C4-2B (cell line): ENCODE results near the gene LAGE3.
A peak's percentile ranks its signal among the peaks of the same experiment; 100 is the strongest.

Source experiments
- H3K27ac ChIP-seq: fragments of 450-650 bp; 2 replicates; pipeline ENCODE4 v1.5.1; 2017
- ZFX ChIP-seq: fragments of 450-650 bp; IDR thresholded peaks from 2 replicates; pipeline ENCODE4 v1.6.1; 2017
- TF ChIP-seq, protein P1 (sequence below): fragments of 450-650 bp; conservative IDR thresholded peaks from 2 replicates; pipeline ENCODE4 v1.5.1; 2017; ENCODE audit warnings: mild to moderate bottlenecking

LAGE3 gene

DNA sequence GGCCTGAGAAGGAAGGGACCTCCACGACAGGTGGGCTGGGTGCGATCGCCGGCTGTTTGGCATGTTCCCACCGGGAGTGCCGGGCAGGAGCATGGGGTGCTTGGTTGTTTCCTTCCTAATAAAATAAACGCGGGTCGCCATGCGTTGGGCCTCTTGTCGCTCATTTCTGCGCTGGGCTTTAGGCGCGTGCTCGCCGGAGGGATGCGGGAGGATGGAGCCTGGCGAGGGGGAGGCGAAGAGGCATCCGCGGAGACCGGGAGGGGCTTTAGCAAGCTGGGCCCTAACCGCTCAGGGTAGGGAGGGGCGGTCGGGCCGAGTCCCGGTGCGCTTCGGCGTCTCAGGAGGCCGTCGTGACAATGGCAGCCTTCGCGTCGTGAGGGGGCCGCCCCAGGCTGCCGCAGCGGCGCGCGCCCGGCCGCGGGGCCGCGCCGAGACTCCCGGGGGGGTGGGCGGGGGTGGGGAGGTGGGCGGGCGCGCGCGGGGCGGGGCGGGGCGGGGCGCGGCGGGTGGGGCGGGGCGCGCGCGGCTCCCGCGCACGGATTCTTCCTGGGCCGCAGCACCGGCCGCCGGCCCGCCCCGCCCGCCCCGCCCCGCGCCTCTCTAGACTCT lies 42.6 kb downstream of the LAGE3 start:
- peak overlapping the region; percentile 85 for H3K27ac ChIP-seq
- TF ChIP-seq, protein P1, sequence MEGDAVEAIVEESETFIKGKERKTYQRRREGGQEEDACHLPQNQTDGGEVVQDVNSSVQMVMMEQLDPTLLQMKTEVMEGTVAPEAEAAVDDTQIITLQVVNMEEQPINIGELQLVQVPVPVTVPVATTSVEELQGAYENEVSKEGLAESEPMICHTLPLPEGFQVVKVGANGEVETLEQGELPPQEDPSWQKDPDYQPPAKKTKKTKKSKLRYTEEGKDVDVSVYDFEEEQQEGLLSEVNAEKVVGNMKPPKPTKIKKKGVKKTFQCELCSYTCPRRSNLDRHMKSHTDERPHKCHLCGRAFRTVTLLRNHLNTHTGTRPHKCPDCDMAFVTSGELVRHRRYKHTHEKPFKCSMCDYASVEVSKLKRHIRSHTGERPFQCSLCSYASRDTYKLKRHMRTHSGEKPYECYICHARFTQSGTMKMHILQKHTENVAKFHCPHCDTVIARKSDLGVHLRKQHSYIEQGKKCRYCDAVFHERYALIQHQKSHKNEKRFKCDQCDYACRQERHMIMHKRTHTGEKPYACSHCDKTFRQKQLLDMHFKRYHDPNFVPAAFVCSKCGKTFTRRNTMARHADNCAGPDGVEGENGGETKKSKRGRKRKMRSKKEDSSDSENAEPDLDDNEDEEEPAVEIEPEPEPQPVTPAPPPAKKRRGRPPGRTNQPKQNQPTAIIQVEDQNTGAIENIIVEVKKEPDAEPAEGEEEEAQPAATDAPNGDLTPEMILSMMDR, result no peak
- no peak for TF ChIP-seq ZFX

GRCh38 chrX:154435171-154435733 lies 43.8 kb downstream of the LAGE3 start:
- no peak overlapping the region for H3K27ac ChIP-seq
- TF ChIP-seq, protein P1, result no peak
- TF ChIP-seq ZFX, result no peak

DNA sequence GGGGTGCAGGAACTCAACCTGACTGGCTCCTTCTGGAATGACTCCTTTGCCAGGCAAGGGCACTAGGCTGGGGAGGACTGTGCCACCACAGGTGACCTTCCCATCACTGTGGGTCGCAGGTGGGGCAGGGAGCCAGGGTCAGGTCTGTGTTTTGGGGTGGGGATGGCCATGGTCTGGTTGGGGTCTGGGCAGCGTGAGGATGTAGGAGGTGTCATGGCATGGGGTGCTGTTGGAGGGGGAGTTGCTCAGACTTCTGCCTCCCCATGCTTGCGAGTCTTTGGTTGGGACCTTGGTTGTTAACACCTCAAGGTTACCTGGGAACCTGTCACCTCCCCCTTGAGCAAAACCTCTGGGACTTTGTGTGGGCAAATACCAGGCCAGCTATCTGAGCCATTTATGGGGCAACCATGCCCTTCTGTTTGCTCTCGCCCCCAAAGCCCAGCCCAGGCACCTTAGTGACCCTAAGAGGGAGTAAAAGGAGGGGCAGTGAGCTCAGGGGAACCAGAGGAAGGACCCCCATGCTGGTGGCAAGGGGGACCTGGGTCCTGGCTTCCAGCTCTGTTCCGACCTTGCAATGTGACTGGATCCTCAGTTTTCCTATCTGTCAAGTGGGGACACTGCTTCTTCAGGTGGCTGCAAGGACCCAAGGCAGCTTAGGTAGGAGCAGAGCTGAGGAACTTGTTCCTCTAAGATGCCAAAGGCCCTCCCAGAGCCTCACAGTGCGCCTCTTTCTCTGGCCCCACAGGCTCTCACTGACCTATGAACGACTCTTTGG lies 44.5 kb downstream of the LAGE3 start:
- H3K27ac ChIP-seq, result no peak overlapping the region
- TF ChIP-seq ZFX, result no peak
- TF ChIP-seq, protein P1, result no peak

- no peak overlapping the region for H3K27ac ChIP-seq
- TF ChIP-seq, protein P1, result no peak
- no peak for TF ChIP-seq ZFX
These were observed 45.5 kb downstream of the LAGE3 start for GRCh38 chrX:154433605-154434004.

DNA sequence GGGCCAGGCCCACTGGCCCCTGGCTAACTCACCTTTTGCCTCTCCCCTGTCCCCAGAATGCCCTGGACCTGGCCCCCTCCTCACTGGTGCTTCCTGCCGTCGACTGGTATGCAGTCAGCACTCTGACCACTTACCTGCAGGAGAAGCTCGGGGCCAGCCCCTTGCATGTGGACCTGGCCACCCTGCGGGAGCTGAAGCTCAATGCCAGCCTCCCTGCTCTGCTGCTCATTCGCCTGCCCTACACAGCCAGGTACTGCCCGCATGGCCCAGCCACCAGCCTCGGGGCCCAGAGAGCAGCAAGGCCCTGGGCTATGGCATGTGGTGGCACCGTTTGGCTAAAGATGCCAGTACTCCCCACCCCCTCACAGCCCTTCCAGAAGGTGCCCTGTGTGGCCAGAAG lies 46.9 kb downstream of the LAGE3 start:
- no peak for TF ChIP-seq ZFX
- TF ChIP-seq, protein P1, result no peak
- no peak overlapping the region for H3K27ac ChIP-seq

- no peak overlapping the region; the same call in 1 of the 2 replicates for H3K27ac ChIP-seq
- no peak for TF ChIP-seq ZFX
- TF ChIP-seq, protein P1, result no peak
These were observed 47.7 kb downstream of the LAGE3 start for GRCh38 chrX:154431341-154431740.

GRCh38 chrX:154430916-154431315 lies 48.2 kb downstream of the LAGE3 start:
- H3K27ac ChIP-seq, result no peak overlapping the region; the same call in 1 of the 2 replicates

More at GRCh38 chrX:154430916-154431315, 48.2 kb downstream of the LAGE3 start:
- TF ChIP-seq ZFX, result no peak
- TF ChIP-seq, protein P1, result no peak
